NCI-H526 treated with DMSO at 0.1 percent for 48 hours (cell line): ENCODE results near the gene SEC22C.

ENCODE experiments used
- DNase-seq: peaks from one replicate; lab custom pipeline; 2025; lab: John Stamatoyannopoulos, UW

The SEC22C gene

GRCh38 chr3:42498034-42498433 lies 83.7 kb downstream of the SEC22C start:
- DNase-seq, result no peak
